Measurements from ENCODE around the gene CDK12.

Gene CDK12

DNA sequence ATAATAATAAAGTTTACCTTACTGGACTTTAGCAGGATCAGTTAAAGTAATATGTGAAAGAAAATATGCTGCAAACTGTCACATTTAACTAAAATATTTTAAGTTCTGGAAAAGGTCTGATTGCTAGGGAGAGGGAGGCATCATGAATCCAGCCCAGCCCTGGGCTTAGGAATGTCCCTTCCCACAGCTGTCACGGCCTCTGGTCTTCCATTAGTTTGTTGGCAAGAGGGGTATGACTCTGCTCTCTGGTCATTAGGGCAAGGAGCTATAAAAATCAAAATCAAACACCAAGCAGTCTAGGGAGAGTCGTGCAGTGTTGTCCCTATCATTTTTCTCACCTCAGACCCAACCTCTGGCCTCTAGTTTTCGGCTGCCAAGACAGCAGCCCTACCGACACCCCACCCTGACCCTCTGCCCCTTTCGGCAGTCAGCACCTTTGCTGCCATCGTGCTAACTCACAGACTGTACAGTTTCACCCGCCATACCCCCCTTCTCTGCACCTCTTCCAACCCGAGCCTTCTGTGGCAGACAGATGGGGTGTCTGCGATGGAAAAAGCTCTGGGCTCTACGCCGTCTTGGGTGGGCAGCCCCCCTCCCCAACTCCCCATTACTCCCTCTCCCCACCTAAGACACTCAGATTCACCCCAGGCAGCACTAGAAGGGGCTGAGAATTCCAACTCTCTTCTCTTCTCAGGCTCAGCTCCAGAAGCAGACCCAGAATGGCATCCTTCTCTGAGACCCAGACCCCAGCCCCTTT is 105.0 kb downstream of the CDK12 start:
- Histone ChIP-seq H3K4me3 (ENCODE audit: low read depth, low read length) (no peak overlapping the region), H3K9me3 (ENCODE audit: severe bottlenecking) (peaks cover 7% of the 10 kb centered on the region), H3K27me3 (ENCODE audit: insufficient read depth, low read depth, severe bottlenecking) (no peaks in the 10 kb centered on the region), H3K36me3 (peaks cover 25% of the 10 kb centered on the region), H3K27ac (no peak overlapping the region)
- DNase-seq: no peak
- TF ChIP-seq, protein P1, sequence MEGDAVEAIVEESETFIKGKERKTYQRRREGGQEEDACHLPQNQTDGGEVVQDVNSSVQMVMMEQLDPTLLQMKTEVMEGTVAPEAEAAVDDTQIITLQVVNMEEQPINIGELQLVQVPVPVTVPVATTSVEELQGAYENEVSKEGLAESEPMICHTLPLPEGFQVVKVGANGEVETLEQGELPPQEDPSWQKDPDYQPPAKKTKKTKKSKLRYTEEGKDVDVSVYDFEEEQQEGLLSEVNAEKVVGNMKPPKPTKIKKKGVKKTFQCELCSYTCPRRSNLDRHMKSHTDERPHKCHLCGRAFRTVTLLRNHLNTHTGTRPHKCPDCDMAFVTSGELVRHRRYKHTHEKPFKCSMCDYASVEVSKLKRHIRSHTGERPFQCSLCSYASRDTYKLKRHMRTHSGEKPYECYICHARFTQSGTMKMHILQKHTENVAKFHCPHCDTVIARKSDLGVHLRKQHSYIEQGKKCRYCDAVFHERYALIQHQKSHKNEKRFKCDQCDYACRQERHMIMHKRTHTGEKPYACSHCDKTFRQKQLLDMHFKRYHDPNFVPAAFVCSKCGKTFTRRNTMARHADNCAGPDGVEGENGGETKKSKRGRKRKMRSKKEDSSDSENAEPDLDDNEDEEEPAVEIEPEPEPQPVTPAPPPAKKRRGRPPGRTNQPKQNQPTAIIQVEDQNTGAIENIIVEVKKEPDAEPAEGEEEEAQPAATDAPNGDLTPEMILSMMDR (IDR thresholded peaks at IDR 0.05; ENCODE audit: low read depth, low read length): no peak

DNA sequence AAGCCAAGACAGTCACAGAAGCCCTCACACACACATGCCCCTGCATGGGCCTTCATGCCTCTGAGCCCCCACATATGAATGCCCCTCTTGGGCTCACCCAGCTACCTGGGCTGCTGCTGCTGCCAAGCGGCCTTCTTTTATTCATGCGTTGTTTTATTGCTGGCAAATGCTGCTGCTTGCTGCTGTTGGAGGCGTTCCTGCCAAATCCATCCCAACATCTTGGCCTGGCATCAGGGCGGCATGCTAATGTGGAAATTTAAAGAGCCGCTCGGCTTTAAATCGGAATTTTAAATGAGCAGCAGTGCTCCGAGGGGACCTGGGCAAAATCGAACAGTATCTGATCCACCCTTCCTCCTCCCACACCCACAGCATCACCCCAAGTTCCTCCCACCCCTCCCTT is 107.4 kb downstream of the CDK12 start:
- TF ChIP-seq, protein P1 (IDR thresholded peaks at IDR 0.05; ENCODE audit: low read depth, low read length): no peak
- peaks cover 13% of the 10 kb centered on the region for H3K9me3 ChIP-seq (ENCODE audit: severe bottlenecking)
- H3K4me3 ChIP-seq (ENCODE audit: low read depth, low read length): no peak overlapping the region
- H3K27me3 ChIP-seq (ENCODE audit: insufficient read depth, low read depth, severe bottlenecking): peaks cover 24% of the 10 kb centered on the region
- DNase-seq: no peak
- no peak overlapping the region for H3K27ac ChIP-seq
- peaks cover 25% of the 10 kb centered on the region for H3K36me3 ChIP-seq

DNA sequence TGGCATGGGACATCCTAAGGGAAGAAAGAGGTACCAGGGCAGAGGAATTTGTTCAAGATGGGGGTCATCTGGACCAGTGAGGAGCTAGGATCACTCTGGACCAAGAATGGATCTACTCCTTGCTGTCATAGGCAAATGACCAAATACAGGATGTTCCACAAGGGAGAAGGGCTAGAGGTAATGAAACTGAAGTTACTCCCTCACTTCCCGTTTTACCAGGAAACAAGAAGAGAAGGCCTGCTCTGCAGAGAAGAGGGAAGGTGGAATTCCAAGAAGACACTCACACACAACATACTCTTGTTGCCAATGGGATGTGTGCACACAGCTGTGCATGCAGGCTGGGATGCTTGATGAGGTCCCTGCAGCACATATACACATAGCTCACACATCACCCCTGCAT is 107.8 kb downstream of the CDK12 start:
- Histone ChIP-seq H3K27ac (no peak overlapping the region), H3K4me3 (ENCODE audit: low read depth, low read length) (no peak overlapping the region), H3K9me3 (ENCODE audit: severe bottlenecking) (peaks cover 13% of the 10 kb centered on the region), H3K36me3 (peaks cover 22% of the 10 kb centered on the region), H3K27me3 (ENCODE audit: insufficient read depth, low read depth, severe bottlenecking) (peaks cover 28% of the 10 kb centered on the region)
- TF ChIP-seq, protein P1 (IDR thresholded peaks at IDR 0.05; ENCODE audit: low read depth, low read length): no peak
- DNase-seq: no peak

DNA sequence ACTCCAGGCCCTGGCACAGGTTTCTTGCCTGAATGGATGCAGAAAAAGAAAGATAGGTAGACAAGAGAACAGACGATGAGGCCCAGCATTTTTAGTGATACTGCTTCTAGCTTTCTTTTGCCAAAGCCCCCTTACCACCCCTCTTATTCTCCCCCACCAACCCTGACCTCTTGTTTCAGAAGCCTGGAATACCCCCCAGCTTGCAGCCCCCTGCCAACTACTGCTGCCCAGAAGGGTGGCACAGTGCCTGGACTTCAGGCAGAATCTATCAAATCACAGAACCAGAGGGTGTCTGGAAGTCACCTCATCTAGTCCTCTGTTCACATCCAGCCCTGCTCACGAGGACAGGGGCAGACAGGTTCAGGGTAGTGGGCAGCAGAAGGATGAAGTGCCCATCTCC is 110.8 kb downstream of the CDK12 start:
- H3K4me3 ChIP-seq (ENCODE audit: low read depth, low read length): no peak overlapping the region
- H3K27me3 ChIP-seq (ENCODE audit: insufficient read depth, low read depth, severe bottlenecking): peaks cover 55% of the 10 kb centered on the region
- H3K36me3 ChIP-seq: peaks cover 7% of the 10 kb centered on the region
- TF ChIP-seq, protein P1 (IDR thresholded peaks at IDR 0.05; ENCODE audit: low read depth, low read length): no peak
- H3K27ac ChIP-seq: no peak overlapping the region
- H3K9me3 ChIP-seq (ENCODE audit: severe bottlenecking): peaks cover 13% of the 10 kb centered on the region
- DNase-seq: no peak

DNA sequence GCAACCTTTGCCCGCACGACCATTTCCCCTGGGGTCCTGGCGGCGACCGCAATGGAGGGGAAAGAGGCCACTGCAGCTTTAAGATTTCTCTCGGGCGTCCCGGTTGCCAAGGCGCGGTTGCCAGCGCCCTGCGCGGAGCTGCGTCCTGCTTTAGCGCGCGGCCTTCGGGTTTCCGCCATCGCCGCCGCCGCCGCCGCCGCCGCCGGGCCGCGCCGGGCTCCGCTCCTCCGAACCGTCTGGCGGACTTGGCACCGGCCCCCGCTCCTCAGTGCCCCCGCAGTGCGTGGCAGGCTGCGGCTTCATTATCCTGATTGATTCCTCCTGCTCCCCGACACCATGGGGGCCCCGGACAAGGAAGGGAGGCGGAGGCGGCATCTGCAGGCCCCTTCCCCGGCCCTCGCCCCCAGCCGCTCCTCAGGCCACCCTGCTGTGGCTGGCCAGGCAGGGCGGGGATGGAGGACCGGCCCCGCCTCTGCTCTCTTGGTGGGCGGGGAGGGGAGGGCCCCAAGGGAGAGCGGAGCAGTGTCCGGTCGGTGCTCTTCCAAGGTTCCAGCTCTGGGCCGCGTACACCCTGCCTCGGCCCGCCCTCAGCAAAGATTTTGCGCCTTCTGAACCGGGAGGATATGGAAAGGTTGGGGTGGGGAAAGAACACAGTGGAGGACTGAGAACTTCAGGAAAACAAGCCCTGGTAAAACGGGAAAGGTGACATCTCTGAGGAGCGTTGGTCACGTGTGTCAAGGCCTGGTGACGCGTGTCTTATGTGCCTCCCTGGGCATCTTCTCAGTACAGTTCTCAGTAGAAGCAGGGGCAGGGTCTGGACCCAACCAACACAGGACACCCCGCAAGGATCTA is 112.4 kb downstream of the CDK12 start:
- Histone ChIP-seq H3K27me3 (ENCODE audit: insufficient read depth, low read depth, severe bottlenecking) (peaks cover 71% of the 10 kb centered on the region), H3K9me3 (ENCODE audit: severe bottlenecking) (peaks cover 13% of the 10 kb centered on the region), H3K36me3 (no peaks in the 10 kb centered on the region), H3K4me3 (ENCODE audit: low read depth, low read length) (peak overlapping the region; percentile 50), H3K27ac (no peak overlapping the region)
- TF ChIP-seq, protein P1 (IDR thresholded peaks at IDR 0.05; ENCODE audit: low read depth, low read length): no peak
- DNase-seq: peak; percentile 58

Data from WERI-Rb-1 (cell line).